HG03097 (cell line): ENCODE measurements around the gene L3MBTL2.
"Not testable (repeated sequence)": the region's sequence is repeated elsewhere in the genome, so short reads cannot be mapped to it uniquely, and the experiment has no call there.

Source experiments
- ATAC-seq: cut with Tn5 transposase; IDR thresholded peaks from one replicate; pipeline ENCODE4 v1.9.1; 2021; ENCODE audit not compliant: unreplicated experiment, low FRiP score

Gene L3MBTL2

GRCh38 chr22:41204992-41205900 is at the start of gene L3MBTL2:
Gene L3MBTL2 (plus strand): TSS chr22:41205312. CDS start chr22:41205363, 51 bp downstream.
- ATAC-seq, result peak; percentile 98

GRCh38 chr22:41157083-41157482 is 48.0 kb upstream of the L3MBTL2 start:
- ATAC-seq, result no peak

DNA sequence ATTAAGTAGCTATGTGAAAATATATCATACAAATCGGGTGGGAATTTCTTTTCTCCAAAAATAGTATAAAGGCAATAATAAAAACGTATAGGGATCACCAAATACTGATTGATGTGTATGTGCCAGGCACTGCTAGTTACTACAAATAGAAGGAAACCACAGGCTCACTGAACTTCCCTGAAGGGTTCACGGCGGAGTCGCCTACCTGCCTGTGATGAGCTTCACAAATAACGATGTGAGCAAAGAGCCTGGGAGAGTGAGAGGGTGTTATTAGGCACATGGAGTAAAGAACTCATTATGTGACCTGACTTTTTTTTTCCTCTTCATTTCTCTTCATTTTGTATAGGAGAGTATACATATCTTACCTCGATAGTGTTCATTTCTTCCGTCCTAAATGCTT is 36.0 kb upstream of the L3MBTL2 start:
- ATAC-seq, result no peak

GRCh38 chr22:41171996-41172395 is 33.1 kb upstream of the L3MBTL2 start:
- ATAC-seq, result no peak

GRCh38 chr22:41175546-41175945 is 29.6 kb upstream of the L3MBTL2 start:
- no peak for ATAC-seq

DNA sequence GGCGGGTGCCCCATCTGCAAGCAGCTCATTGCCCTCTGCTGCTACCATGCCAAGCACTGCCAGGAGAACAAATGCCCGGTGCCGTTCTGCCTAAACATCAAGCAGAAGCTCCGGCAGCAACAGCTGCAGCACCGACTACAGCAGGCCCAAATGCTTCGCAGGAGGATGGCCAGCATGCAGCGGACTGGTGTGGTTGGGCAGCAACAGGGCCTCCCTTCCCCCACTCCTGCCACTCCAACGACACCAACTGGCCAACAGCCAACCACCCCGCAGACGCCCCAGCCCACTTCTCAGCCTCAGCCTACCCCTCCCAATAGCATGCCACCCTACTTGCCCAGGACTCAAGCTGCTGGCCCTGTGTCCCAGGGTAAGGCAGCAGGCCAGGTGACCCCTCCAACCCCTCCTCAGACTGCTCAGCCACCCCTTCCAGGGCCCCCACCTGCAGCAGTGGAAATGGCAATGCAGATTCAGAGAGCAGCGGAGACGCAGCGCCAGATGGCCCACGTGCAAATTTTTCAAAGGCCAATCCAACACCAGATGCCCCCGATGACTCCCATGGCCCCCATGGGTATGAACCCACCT is 28.0 kb upstream of the L3MBTL2 start:
- ATAC-seq, result no peak

DNA sequence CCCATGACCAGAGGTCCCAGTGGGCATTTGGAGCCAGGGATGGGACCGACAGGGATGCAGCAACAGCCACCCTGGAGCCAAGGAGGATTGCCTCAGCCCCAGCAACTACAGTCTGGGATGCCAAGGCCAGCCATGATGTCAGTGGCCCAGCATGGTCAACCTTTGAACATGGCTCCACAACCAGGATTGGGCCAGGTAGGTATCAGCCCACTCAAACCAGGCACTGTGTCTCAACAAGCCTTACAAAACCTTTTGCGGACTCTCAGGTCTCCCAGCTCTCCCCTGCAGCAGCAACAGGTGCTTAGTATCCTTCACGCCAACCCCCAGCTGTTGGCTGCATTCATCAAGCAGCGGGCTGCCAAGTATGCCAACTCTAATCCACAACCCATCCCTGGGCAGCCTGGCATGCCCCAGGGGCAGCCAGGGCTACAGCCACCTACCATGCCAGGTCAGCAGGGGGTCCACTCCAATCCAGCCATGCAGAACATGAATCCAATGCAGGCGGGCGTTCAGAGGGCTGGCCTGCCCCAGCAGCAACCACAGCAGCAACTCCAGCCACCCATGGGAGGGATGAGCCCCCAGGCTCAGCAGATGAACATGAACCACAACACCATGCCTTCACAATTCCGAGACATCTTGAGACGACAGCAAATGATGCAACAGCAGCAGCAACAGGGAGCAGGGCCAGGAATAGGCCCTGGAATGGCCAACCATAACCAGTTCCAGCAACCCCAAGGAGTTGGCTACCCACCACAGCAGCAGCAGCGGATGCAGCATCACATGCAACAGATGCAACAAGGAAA is 27.3 kb upstream of the L3MBTL2 start:
- no peak for ATAC-seq

DNA sequence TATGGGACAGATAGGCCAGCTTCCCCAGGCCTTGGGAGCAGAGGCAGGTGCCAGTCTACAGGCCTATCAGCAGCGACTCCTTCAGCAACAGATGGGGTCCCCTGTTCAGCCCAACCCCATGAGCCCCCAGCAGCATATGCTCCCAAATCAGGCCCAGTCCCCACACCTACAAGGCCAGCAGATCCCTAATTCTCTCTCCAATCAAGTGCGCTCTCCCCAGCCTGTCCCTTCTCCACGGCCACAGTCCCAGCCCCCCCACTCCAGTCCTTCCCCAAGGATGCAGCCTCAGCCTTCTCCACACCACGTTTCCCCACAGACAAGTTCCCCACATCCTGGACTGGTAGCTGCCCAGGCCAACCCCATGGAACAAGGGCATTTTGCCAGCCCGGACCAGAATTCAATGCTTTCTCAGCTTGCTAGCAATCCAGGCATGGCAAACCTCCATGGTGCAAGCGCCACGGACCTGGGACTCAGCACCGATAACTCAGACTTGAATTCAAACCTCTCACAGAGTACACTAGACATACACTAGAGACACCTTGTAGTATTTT is 26.6 kb upstream of the L3MBTL2 start:
- ATAC-seq, result no peak

- not testable (repeated sequence) for ATAC-seq
Measured at GRCh38 chr22:41180362-41180761, 24.8 kb upstream of the L3MBTL2 start.

DNA sequence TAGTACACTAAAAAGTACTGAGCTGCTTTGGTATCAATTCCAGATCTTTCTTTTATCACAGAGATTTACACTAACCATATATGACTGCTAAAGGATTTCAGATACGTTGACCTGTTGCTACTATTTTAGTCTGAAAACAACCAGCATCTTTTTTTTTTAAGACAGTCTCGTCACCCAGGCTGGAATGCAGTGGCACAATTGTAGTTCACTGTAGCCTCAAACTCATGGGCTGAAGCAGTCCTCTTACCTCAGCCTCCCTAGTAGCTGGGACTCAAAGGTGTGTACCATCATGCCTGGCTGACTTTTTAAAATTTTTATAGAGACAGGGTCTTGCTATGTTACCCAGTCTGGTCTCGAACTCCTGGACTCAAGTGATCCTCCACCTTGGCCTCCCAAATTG is 24.2 kb upstream of the L3MBTL2 start:
- ATAC-seq, result no peak

DNA sequence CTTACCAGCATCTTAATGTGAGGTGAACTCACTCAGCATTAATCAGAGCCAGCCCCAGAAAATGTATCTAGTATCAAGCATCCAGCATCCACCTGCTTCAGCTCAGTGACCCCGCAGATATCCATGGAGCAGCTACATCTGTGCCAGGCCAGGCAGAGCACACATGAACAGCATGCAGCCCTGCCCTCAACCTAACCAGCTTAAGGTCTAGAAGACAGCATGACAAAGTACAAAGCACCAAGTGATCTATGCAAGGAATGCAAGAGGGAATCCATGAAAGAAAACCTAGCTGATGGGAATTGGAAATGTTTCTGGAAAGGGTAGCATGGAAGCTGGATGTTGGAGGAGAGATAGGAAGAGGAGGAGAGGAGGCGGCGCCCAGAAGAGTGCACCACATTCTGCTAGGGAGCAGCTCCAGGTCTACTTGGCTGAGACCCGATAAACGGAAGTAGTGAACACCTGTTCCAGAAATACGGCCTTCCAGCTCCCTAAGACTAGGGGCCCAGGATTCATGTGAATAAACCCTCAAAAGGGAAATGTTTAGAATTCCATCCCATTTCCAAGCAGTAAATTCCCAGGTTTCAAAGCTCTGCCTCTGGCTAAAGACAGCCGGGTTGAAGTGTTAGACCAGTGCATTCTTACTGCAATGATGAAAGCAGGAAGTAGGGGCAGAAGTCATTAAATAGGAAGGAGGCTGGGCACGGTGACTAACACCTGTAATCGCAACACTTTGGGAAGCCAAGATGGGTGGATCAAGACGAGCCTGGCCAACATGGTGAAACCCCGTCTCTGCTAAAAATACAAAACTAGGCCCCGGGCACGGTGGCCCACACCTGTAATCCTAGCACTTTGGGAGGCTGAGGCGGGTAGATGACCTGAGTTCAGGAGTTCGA is 23.5 kb upstream of the L3MBTL2 start:
- ATAC-seq, result no peak

GRCh38 chr22:41184679-41185078 is 20.4 kb upstream of the L3MBTL2 start:
- no peak for ATAC-seq

- ATAC-seq, result no peak
Measured at GRCh38 chr22:41191467-41191866, 13.6 kb upstream of the L3MBTL2 start.

GRCh38 chr22:41193829-41194228 is 11.3 kb upstream of the L3MBTL2 start:
- no peak for ATAC-seq

DNA sequence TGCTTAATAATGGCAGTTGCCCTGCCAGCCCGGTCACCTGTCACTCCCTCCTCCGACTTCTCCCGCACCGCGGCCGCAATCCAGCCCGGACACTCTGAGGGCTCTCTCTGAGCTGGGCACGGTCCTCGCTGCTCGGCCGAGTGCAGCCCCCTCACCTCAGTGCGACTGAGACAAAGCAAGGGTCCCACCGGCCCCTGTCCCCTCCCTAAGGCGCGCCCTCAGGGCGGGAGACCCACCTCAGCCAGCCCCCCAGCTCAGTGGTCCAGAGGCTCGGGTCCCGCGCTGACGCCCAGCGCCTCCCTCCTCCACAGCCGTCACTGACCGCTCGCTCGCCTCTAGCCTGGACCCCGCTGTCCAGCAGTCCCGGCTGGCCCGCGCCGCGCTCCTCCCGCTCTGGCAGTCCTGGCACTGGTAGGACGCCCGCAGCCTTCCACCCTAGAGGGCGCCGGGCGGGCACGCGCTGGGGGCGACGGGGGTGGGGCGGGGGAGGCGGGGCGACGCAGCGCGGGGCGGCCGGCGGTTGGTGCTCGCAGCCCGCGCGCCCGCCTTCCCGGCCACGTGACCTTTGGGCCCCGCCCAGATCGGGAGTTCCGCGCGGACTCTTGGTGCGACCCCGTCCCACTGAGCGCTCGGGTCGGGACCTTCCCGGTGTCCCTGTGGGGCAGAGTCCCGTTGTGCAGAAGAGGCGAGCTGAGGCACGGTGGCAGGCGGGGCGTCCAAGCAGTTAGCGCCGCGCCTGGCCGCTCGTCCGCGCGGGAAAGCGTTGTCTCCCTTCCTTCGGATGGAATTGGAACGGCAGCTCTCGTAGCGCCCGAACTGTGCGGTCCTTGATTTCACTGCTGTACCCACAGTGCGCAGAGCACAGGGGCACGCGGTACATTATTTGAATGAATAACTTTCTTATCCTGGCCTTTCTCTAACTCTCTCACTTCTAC is 7.8 kb upstream of the L3MBTL2 start:
- ATAC-seq, result peak; percentile 60

DNA sequence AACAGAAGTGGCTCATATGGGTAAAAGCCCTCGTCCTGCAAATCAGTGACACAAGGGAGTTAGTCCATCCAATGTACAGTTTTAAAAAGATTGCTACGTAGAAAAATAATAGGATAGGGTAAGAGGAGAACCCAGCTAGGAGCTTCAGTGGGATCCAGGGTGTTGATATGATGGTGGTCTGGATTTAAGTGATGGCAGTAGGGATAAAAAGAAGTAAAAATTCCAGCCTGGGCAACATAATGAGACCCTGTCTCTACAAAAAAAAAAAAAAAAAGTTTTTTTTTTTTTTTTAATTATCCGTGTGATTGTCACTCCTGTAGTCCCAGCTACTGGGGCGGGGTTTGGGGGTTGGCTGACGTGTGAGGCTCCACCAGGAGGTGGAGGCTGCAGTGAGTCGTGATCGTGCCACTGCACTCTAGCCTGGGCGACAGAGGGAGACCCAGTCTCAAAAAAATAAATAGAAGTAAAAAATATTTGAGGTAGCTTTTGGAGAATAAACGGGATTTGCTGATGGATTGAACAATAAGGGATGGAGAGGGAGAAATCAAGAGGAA is 7.0 kb upstream of the L3MBTL2 start:
- ATAC-seq, result no peak

DNA sequence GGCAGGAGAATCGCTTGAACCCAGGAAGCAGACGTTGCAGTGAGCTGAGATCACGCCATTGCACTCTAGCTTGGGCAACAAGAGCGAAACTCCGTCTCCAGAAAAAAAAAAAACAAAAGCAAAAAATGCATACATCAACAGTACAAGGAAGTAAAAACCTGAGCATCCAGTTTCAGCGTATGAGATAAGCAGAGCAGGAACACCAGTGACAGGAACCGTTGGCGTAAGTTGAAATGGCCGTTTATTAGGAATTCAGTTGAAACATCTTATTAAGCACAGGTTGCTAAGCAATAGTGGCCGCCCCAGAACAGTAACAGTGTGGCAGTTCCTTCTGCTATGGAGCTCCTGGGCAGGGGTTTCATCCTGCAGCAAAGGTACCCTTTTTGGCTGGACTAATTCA is 4.0 kb upstream of the L3MBTL2 start:
- no peak for ATAC-seq

DNA sequence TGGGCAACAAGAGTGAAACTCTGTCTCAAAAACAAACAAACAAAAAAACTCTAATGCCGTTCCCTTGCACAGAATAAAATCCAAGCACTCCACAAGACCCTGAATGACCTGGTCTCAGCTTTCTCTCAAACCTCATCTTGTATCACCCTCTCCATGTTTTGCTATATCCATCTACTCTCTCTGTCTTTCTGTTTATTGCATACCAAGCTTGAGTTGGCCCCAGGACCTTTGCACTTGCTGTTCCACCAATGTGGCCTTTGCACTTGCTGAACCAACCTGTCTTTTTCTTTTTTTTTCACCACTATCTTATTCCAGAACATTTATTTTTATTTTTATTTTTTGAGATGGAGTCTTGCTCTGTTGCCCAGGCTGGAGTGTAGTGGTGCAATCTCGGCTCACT is 2.0 kb upstream of the L3MBTL2 start:
- no peak for ATAC-seq

- no peak for ATAC-seq
Measured at GRCh38 chr22:41204066-41204465, 1.0 kb upstream of the L3MBTL2 start.
